ENCODE measurements around the gene GSX2. TPM values are rescaled to one million over a fixed set of nuclear protein-coding genes. Genes with fewer than 3 reads are reported as not detected.

The GSX2 gene
- total and polyA plus RNA-seq, 2 of the 13 experiments (the other 11 are each of a cell fraction or from before 2014, with no cell fraction given) = not detected

DNA sequence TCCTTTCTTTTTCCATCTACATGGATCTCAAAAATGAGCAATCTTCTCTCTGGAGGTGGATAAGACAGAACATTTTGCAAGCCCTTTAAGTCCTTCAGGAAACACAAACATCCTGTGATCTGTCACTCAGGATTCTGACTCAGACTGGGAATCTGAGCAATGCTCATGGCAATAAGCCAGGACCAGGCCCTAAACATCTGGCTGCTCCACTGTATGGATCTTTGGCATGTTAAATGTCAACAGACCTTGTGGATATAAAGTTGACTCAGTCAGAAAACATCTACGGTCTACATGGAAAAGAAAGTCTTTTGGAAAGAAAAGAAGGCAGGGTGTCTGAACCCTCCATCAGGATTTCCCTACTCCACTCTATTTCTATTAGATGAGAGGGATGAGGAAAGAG lies 17.8 kb upstream of the GSX2 start (continued):
- TF ChIP-seq, protein P1, sequence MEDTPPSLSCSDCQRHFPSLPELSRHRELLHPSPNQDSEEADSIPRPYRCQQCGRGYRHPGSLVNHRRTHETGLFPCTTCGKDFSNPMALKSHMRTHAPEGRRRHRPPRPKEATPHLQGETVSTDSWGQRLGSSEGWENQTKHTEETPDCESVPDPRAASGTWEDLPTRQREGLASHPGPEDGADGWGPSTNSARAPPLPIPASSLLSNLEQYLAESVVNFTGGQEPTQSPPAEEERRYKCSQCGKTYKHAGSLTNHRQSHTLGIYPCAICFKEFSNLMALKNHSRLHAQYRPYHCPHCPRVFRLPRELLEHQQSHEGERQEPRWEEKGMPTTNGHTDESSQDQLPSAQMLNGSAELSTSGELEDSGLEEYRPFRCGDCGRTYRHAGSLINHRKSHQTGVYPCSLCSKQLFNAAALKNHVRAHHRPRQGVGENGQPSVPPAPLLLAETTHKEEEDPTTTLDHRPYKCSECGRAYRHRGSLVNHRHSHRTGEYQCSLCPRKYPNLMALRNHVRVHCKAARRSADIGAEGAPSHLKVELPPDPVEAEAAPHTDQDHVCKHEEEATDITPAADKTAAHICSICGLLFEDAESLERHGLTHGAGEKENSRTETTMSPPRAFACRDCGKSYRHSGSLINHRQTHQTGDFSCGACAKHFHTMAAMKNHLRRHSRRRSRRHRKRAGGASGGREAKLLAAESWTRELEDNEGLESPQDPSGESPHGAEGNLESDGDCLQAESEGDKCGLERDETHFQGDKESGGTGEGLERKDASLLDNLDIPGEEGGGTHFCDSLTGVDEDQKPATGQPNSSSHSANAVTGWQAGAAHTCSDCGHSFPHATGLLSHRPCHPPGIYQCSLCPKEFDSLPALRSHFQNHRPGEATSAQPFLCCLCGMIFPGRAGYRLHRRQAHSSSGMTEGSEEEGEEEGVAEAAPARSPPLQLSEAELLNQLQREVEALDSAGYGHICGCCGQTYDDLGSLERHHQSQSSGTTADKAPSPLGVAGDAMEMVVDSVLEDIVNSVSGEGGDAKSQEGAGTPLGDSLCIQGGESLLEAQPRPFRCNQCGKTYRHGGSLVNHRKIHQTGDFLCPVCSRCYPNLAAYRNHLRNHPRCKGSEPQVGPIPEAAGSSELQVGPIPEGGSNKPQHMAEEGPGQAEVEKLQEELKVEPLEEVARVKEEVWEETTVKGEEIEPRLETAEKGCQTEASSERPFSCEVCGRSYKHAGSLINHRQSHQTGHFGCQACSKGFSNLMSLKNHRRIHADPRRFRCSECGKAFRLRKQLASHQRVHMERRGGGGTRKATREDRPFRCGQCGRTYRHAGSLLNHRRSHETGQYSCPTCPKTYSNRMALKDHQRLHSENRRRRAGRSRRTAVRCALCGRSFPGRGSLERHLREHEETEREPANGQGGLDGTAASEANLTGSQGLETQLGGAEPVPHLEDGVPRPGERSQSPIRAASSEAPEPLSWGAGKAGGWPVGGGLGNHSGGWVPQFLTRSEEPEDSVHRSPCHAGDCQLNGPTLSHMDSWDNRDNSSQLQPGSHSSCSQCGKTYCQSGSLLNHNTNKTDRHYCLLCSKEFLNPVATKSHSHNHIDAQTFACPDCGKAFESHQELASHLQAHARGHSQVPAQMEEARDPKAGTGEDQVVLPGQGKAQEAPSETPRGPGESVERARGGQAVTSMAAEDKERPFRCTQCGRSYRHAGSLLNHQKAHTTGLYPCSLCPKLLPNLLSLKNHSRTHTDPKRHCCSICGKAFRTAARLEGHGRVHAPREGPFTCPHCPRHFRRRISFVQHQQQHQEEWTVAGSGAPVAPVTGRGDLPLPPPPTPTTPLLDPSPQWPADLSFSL (CRISPR knock-in tag; IDR thresholded peaks at IDR 0.05) = no peak
- TF ChIP-seq ZNF878 (CRISPR knock-in tag; IDR thresholded peaks at IDR 0.05) (no peak), ZMAT3 (CRISPR knock-in tag; conservative IDR thresholded peaks at IDR 0.05) (no peak), FIP1L1 (IDR thresholded peaks at IDR 0.05; ENCODE audit: borderline replicate concordance, insufficient read depth, low read depth, low read length) (no peak), BATF2 (CRISPR knock-in tag; IDR thresholded peaks at IDR 0.05) (no peak), ZNF766 (CRISPR knock-in tag; IDR thresholded peaks at IDR 0.05; ENCODE audit: borderline replicate concordance) (no peak), KDM3A (CRISPR knock-in tag; IDR thresholded peaks at IDR 0.05; ENCODE audit: low read depth) (no peak), ESRRA (CRISPR knock-in tag; IDR thresholded peaks at IDR 0.05; ENCODE audit: low read depth) (no peak), IRX3 (CRISPR knock-in tag; IDR thresholded peaks at IDR 0.05; ENCODE audit: borderline replicate concordance, low read depth) (no peak), ZNF720 (CRISPR knock-in tag; IDR thresholded peaks at IDR 0.05) (no peak), MYPOP (CRISPR knock-in tag; IDR thresholded peaks at IDR 0.05) (no peak), ZSCAN22 (CRISPR knock-in tag; IDR thresholded peaks at IDR 0.05) (no peak), TMF1 (CRISPR knock-in tag; IDR thresholded peaks at IDR 0.05; ENCODE audit: low read depth) (no peak), ZNF552 (CRISPR knock-in tag; IDR thresholded peaks at IDR 0.05; ENCODE audit: borderline replicate concordance) (no peak), SETDB1 (CRISPR knock-in tag; IDR thresholded peaks at IDR 0.05; ENCODE audit: borderline replicate concordance) (no peak), ZNF432 (CRISPR knock-in tag; IDR thresholded peaks at IDR 0.05; ENCODE audit: borderline replicate concordance) (no peak), RFX3 (CRISPR knock-in tag; IDR thresholded peaks at IDR 0.05) (no peak), ZNF124 (CRISPR knock-in tag; IDR thresholded peaks at IDR 0.05) (no peak)
- TF ChIP-seq, protein P2, sequence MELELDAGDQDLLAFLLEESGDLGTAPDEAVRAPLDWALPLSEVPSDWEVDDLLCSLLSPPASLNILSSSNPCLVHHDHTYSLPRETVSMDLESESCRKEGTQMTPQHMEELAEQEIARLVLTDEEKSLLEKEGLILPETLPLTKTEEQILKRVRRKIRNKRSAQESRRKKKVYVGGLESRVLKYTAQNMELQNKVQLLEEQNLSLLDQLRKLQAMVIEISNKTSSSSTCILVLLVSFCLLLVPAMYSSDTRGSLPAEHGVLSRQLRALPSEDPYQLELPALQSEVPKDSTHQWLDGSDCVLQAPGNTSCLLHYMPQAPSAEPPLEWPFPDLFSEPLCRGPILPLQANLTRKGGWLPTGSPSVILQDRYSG (CRISPR knock-in tag; IDR thresholded peaks at IDR 0.05) = no peak
- TF ChIP-seq, protein P3, sequence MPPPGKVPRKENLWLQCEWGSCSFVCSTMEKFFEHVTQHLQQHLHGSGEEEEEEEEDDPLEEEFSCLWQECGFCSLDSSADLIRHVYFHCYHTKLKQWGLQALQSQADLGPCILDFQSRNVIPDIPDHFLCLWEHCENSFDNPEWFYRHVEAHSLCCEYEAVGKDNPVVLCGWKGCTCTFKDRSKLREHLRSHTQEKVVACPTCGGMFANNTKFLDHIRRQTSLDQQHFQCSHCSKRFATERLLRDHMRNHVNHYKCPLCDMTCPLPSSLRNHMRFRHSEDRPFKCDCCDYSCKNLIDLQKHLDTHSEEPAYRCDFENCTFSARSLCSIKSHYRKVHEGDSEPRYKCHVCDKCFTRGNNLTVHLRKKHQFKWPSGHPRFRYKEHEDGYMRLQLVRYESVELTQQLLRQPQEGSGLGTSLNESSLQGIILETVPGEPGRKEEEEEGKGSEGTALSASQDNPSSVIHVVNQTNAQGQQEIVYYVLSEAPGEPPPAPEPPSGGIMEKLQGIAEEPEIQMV (CRISPR knock-in tag; IDR thresholded peaks at IDR 0.05; ENCODE audit: low read depth) = no peak

All from HepG2 (cell line).